ENCODE data around the gene GPR162. TPM values are rescaled to one million over a fixed set of nuclear protein-coding genes. Genes with fewer than 3 reads are reported as not detected.

Gene GPR162
- total and polyA plus RNA-seq, 10 of the 15 experiments (the other 5 are each of a cell fraction or from before 2014, with no cell fraction given) = not detected

GRCh38 chr12:6778217-6778573, 43.4 kb upstream of the GPR162 start:
- no peaks in the 10 kb centered on the region for H4K20me1 ChIP-seq (ENCODE audit: control insufficient read depth, insufficient read depth)
- H3K9ac ChIP-seq (ENCODE audit: control insufficient read depth, insufficient read depth, low read length) = peak overlapping the region; percentile 19
- no peak overlapping the region for H3K27ac ChIP-seq (ENCODE audit: control insufficient read depth, insufficient read depth)
- no peaks in the 10 kb centered on the region for H3K27me3 ChIP-seq (replicated peaks in 1 of 2; ENCODE audit: control insufficient read depth in 2 of 2, insufficient read depth in 2 of 2, low read length in 1 of 2)
- ChIA-PET POLR2A (interaction anchor here (0.7 to 2.5 kb wide), 7 partner anchors 13 to 214 kb away, joined by 3 to 9 read pairs (median 6); partner anchors contain the start of genes MLF2, PTMS and USP5), CTCF (interaction anchor here (0.6 to 12.7 kb wide), 14 partner anchors 12 to 335 kb away, joined by 3 to 221 read pairs (median 3); partner anchors contain the start of genes MLF2 and PTMS), RAD21 (ENCODE audit: unreplicated experiment) (interaction anchor here (0.6 to 5.7 kb wide), 9 partner anchors 12 to 213 kb away, joined by 3 to 68 read pairs (median 4); partner anchors contain the start of genes COPS7A, MLF2 and PTMS), SMC1A (ENCODE audit: uncharacterized antibody, unreplicated experiment) (interaction anchor here (0.7 to 6.6 kb wide), 14 partner anchors 11 to 162 kb away, joined by 3 to 84 read pairs (median 4); partner anchors contain the start of genes CD4, COPS7A, GNB3 and MLF2)
- in situ Hi-C loops (cut with MboI) (no loop called here), intact Hi-C loops (cut with micrococcal nuclease; ENCODE audit: unreplicated experiment) (loop anchor here (2.0 to 5.0 kb wide), 3 partner anchors 41 to 226 kb away; partner anchors contain the start of gene ZNF384)
- H2AFZ ChIP-seq (ENCODE audit: control insufficient read depth, low read depth, low read length) = peak overlapping the region; percentile 70; the same call in 1 of the 2 replicates
- peak overlapping the region; percentile 56 for H3K4me3 ChIP-seq
- WGBS (ENCODE audit: insufficient coverage, insufficient replicate concordance, low lambda C conversion rate, missing lambda C conversion rate) = 76% methylated on average over 13 of the region's 14 CpGs
- H3K4me2 ChIP-seq (ENCODE audit: control insufficient read depth, insufficient read depth) = peak overlapping the region; percentile 79
- ATAC-seq (no peak; the same call in 2 of the 3 replicates), FAIRE-seq (no peak), DNase-seq (ENCODE audit: low read depth, low spot score) (no peak)
- H3K36me3 ChIP-seq (ENCODE audit: control insufficient read depth in 2 of 2, insufficient read depth in 2 of 2, low read length in 1 of 2) = no peaks in the 10 kb centered on the region
- TF ChIP-seq, protein P1, sequence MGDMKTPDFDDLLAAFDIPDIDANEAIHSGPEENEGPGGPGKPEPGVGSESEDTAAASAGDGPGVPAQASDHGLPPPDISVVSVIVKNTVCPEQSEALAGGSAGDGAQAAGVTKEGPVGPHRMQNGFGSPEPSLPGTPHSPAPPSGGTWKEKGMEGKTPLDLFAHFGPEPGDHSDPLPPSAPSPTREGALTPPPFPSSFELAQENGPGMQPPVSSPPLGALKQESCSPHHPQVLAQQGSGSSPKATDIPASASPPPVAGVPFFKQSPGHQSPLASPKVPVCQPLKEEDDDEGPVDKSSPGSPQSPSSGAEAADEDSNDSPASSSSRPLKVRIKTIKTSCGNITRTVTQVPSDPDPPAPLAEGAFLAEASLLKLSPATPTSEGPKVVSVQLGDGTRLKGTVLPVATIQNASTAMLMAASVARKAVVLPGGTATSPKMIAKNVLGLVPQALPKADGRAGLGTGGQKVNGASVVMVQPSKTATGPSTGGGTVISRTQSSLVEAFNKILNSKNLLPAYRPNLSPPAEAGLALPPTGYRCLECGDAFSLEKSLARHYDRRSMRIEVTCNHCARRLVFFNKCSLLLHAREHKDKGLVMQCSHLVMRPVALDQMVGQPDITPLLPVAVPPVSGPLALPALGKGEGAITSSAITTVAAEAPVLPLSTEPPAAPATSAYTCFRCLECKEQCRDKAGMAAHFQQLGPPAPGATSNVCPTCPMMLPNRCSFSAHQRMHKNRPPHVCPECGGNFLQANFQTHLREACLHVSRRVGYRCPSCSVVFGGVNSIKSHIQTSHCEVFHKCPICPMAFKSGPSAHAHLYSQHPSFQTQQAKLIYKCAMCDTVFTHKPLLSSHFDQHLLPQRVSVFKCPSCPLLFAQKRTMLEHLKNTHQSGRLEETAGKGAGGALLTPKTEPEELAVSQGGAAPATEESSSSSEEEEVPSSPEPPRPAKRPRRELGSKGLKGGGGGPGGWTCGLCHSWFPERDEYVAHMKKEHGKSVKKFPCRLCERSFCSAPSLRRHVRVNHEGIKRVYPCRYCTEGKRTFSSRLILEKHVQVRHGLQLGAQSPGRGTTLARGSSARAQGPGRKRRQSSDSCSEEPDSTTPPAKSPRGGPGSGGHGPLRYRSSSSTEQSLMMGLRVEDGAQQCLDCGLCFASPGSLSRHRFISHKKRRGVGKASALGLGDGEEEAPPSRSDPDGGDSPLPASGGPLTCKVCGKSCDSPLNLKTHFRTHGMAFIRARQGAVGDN (IDR thresholded peaks at IDR 0.05) = no peak
- no peak for TF ChIP-seq FOXM1 (IDR thresholded peaks at IDR 0.05; ENCODE audit: low read depth, low read length)
- no peak for TF ChIP-seq ZNF384 (IDR thresholded peaks at IDR 0.05; ENCODE audit: borderline replicate concordance, low read depth, low read length)
- no peak for TF ChIP-seq NFXL1 (IDR thresholded peaks at IDR 0.05; ENCODE audit: borderline replicate concordance)
- peaks cover 31% of the 10 kb centered on the region for H3K4me1 ChIP-seq (ENCODE audit: control insufficient read depth, insufficient read depth, low read length)
- no peaks in the 10 kb centered on the region; the same call in 1 of the 2 replicates for H3K79me2 ChIP-seq (ENCODE audit: control insufficient read depth, insufficient read depth, low read length)
- H3K9me3 ChIP-seq (replicated peaks; ENCODE audit: control insufficient read depth, insufficient read depth, low read length) = no peaks in the 10 kb centered on the region
- no TSS peak for BruUV-seq (replicated peaks)

Data from GM12878 (cell line).